IgD-negative memory B cell (primary cell): ENCODE data around the gene FAM124A. TPM values are rescaled to one million over a fixed set of nuclear protein-coding genes. Genes with fewer than 3 reads are reported as not detected.
A peak's percentile ranks its signal among the peaks of the same experiment; 100 is the strongest.
"Not testable (repeated sequence)": the region's sequence is repeated elsewhere in the genome, so short reads cannot be mapped to it uniquely, and the experiment has no call there.

ENCODE experiments used
- H3K27ac Mint-ChIP-seq, 3 donors: one replicate each; pipeline ENCODE4 v1.8.0; 2020 to 2022; ENCODE audit warnings: mild to moderate bottlenecking in 3 of 3, mixed read lengths in 3 of 3, moderate library complexity in 1 of 3
- H3K27me3 Mint-ChIP-seq: one replicate; pipeline ENCODE4 v1.8.0; 2021; ENCODE audit warnings: mixed read lengths
- H3K36me3 Mint-ChIP-seq: one replicate; pipeline ENCODE4 v1.8.0; 2020; ENCODE audit warnings: mild to moderate bottlenecking, mixed read lengths
- H3K4me1 Mint-ChIP-seq, 3 donors: one replicate each; pipeline ENCODE4 v1.8.0; 2020 to 2022; ENCODE audit warnings: mixed read lengths in 3 of 3, mild to moderate bottlenecking in 1 of 3
- H3K4me3 Mint-ChIP-seq, 4 donors: one replicate each; pipeline ENCODE4 v1.8.0; 2020 to 2022; ENCODE audit warnings: mild to moderate bottlenecking in 4 of 4, mixed read lengths in 4 of 4, moderate library complexity in 3 of 4
- H3K9me3 Mint-ChIP-seq, 3 donors: one replicate each; pipeline ENCODE4 v1.8.0; 2020 to 2021; ENCODE audit warnings: mixed read lengths in 3 of 3, mild to moderate bottlenecking in 1 of 3
- polyA plus RNA-seq: library from polyadenylated mRNA; unstranded; fragments of 300-500 nt; fragmentation: Illumina TruSeq; gene quantifications from one replicate; pipeline ENCODE4 v1.2.3, GENCODE V29; 2021

Gene FAM124A
- polyA plus RNA-seq, 1 donor from 2014 or later = not detected

GRCh38 chr13:51261610-51262249, 39.5 kb downstream of the FAM124A start:
- Mint-ChIP-seq H3K9me3 (no peaks in the 10 kb centered on the region), H3K4me3 (no peak overlapping the region), H3K27ac (no peak overlapping the region), H3K4me1 (no peaks in the 10 kb centered on the region), H3K36me3 (peaks cover 1% of the 10 kb centered on the region), H3K27me3 (peaks cover 11% of the 10 kb centered on the region)

GRCh38 chr13:51262501-51263211, 40.5 kb downstream of the FAM124A start:
- H3K9me3 Mint-ChIP-seq = no peaks in the 10 kb centered on the region
- H3K4me1 Mint-ChIP-seq = no peaks in the 10 kb centered on the region
- H3K27ac Mint-ChIP-seq = no peak overlapping the region
- peaks cover 11% of the 10 kb centered on the region for H3K27me3 Mint-ChIP-seq
- peaks cover 1% of the 10 kb centered on the region for H3K36me3 Mint-ChIP-seq
- no peak overlapping the region for H3K4me3 Mint-ChIP-seq

DNA sequence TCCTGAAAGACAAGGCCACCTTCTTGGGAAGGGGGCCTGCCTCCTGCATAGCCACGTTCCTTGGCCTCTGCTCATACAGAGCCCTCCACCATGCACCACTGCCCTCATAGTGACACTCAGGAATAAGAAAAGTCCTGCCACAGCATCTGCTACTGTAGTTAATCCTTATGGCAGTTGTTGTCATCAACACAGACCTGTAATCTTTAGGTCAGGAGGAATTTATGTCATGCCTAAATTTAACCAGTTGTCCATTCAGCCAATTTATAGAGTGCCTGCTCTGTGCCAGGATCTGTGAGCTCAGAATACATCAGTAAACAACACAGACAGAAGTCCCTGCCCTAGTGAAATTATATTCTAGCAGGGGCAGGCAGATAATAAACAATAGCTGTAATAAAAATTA, 44.4 kb downstream of the FAM124A start:
- H3K9me3 Mint-ChIP-seq = no peaks in the 10 kb centered on the region
- no peaks in the 10 kb centered on the region for H3K36me3 Mint-ChIP-seq
- peaks cover 6% of the 10 kb centered on the region for H3K27me3 Mint-ChIP-seq
- no peak overlapping the region for H3K27ac Mint-ChIP-seq
- H3K4me1 Mint-ChIP-seq = no peaks in the 10 kb centered on the region
- no peak overlapping the region for H3K4me3 Mint-ChIP-seq

DNA sequence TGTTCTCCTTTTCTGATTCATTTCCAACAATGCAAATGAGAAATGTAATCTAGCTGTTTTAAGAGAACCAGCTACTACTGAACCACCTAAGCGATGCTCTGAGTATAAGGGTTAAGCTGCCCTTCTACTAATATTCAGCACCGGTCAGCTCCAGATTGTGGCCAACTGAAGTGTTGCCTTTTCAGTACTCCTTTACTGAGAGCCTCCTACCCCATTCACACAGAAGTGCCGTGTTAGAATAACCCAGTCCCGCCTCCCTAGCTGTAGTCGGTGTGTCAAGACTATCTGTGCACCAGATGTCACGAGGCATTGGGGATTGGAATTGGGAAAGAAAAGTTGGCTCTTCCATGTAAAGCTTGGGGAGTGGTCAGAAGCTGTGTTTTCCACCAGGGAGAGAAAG, 45.4 kb downstream of the FAM124A start:
- Mint-ChIP-seq H3K27me3 (peaks cover 5% of the 10 kb centered on the region), H3K4me1 (no peaks in the 10 kb centered on the region), H3K36me3 (no peaks in the 10 kb centered on the region), H3K27ac (no peak overlapping the region), H3K4me3 (no peak overlapping the region), H3K9me3 (no peaks in the 10 kb centered on the region)

GRCh38 chr13:51269039-51269438, 46.8 kb downstream of the FAM124A start:
- no peak overlapping the region for H3K4me3 Mint-ChIP-seq
- H3K27me3 Mint-ChIP-seq = peaks cover 5% of the 10 kb centered on the region
- H3K27ac Mint-ChIP-seq = no peak overlapping the region
- H3K36me3 Mint-ChIP-seq = no peaks in the 10 kb centered on the region
- no peaks in the 10 kb centered on the region for H3K4me1 Mint-ChIP-seq
- no peaks in the 10 kb centered on the region for H3K9me3 Mint-ChIP-seq

- Mint-ChIP-seq H3K36me3 (no peaks in the 10 kb centered on the region), H3K27me3 (peaks cover 4% of the 10 kb centered on the region), H3K4me1 (no peaks in the 10 kb centered on the region), H3K27ac (no peak overlapping the region), H3K9me3 (no peaks in the 10 kb centered on the region), H3K4me3 (no peak overlapping the region)
Measured at GRCh38 chr13:51270623-51271415, 48.6 kb downstream of the FAM124A start.

- Mint-ChIP-seq H3K27me3 (peaks cover 4% of the 10 kb centered on the region), H3K4me1 (no peaks in the 10 kb centered on the region)
Measured at GRCh38 chr13:51271528-51272085, 49.4 kb downstream of the FAM124A start.

DNA sequence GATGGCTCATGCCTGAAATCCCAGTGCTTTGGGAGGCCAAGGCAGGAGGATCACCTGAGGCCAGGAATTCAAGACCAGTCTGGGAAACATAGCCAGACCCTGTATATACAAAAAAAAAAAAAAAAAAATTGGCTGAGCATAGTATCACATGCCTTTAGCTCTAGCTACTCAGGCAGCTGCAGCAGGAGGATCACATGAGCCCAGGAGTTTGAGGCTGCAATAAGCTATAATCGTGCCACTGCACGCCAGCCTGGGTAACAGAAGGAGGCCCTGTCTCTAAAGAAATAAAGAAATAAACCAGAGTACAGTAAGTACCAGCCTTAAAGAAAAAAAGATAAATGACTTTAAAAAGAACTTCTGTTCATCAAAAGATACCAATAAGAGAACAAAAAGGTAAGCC, 52.9 kb downstream of the FAM124A start:
- Mint-ChIP-seq H3K9me3 (no peaks in the 10 kb centered on the region), H3K4me3 (peak overlapping the region in 1 of 4 donors; percentile 23), H3K27me3 (peaks cover 6% of the 10 kb centered on the region), H3K4me1 (no peaks in the 10 kb centered on the region), H3K27ac (no peak overlapping the region), H3K36me3 (no peaks in the 10 kb centered on the region)

More at GRCh38 chr13:51271528-51272085, 49.4 kb downstream of the FAM124A start:
- Mint-ChIP-seq H3K27ac (no peak overlapping the region), H3K36me3 (no peaks in the 10 kb centered on the region), H3K9me3 (no peaks in the 10 kb centered on the region), H3K4me3 (no peak overlapping the region)

DNA sequence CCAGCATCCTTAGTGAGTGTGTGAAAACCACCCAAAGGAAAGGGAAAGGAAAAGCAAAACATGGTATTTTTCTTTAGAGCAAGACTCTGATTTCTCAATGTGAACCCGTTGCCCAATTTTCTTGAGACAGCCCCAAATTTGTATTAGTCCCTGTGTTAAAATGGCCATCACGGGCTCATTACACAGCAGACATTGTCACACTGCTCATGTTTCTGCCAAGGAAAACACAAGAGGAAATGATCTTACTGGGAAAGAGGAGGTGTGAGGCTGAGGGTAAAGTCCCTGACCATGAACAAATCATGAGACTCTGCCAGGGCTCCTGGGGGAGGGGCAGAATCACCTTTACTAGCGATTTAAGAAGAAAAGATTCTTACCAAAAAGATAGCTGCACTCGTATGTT, 54.4 kb downstream of the FAM124A start:
- Mint-ChIP-seq H3K27me3 (peaks cover 11% of the 10 kb centered on the region), H3K36me3 (peaks cover 2% of the 10 kb centered on the region), H3K4me1 (peaks cover 0 to 2% (median 0%) of the 10 kb centered on the region in 3 donors), H3K9me3 (no peaks in the 10 kb centered on the region), H3K4me3 (no peak overlapping the region), H3K27ac (no peak overlapping the region)

- H3K9me3 Mint-ChIP-seq = no peaks in the 10 kb centered on the region
- H3K27me3 Mint-ChIP-seq = peaks cover 9% of the 10 kb centered on the region
- peaks cover 2% of the 10 kb centered on the region for H3K36me3 Mint-ChIP-seq
- no peak overlapping the region for H3K4me3 Mint-ChIP-seq
- H3K27ac Mint-ChIP-seq = no peak overlapping the region
- peaks cover 0 to 2% (median 0%) of the 10 kb centered on the region in 3 donors for H3K4me1 Mint-ChIP-seq
Measured at GRCh38 chr13:51277928-51278327, 55.7 kb downstream of the FAM124A start.

DNA sequence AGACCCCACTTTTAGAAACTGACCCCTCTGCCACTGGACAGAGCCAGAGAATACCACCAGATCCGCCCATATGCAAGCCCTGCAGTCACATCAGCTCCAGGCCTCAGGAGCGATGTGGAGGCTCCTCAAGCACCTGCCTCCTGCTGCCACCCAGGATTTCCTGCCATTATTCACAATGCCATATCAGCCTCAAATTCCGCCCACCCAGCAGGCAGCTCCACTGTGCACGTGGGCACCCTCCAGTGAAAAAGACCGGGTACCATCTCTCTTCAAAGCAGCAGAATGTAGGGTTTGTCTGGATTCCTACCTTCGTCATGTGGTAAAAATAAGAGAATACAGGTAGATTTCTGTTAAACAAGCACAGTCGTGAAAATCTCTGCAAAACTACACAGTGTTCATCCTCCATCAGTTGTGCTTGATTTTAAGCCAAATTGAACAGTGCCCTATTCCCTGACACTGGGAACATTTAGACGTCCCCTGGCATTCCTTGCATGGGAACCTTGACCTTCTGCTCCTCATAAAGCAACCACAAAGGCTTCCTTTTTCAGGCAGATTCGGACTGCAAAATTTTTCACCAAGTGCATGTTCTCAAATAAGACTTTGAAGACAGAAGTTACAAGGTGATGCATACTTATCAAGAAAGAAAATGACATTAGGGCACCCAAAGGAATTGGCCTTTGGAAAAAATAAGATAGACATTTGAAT, 56.4 kb downstream of the FAM124A start:
- Mint-ChIP-seq H3K4me3 (no peak overlapping the region), H3K9me3 (no peaks in the 10 kb centered on the region), H3K36me3 (peaks cover 2% of the 10 kb centered on the region), H3K27me3 (peaks cover 8% of the 10 kb centered on the region), H3K4me1 (peaks cover 0 to 2% (median 0%) of the 10 kb centered on the region in 3 donors), H3K27ac (no peak overlapping the region)

DNA sequence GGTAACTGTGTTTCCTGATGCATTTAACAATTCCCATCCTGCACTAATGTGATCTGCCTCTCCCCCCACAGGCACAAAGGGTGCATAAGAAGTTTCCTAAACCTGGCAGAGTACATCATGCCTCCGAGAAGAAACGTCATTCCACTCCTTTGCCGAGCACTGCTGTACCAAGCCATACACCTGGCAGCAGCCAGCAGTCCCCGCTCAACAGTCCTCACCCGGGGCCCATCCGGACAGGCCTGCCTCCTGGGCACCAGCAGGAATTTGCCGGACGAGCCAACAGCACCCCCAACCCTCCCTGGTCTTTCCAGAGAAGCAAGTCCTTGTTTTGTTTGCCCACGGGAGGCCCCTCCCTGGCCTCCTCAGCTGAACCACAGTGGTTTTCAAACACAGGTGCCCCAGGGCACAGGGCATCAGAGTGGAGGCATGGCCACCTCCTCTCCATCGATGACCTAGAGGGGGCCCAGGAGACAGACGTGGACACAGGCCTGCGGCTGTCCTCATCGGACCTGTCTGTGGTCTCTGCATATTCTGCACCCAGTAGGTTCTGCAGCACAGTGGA, 58.3 kb downstream of the FAM124A start:
- Mint-ChIP-seq H3K9me3 (no peaks in the 10 kb centered on the region), H3K27me3 (peaks cover 8% of the 10 kb centered on the region), H3K36me3 (peaks cover 2% of the 10 kb centered on the region), H3K4me3 (no peak overlapping the region), H3K4me1 (peaks cover 0 to 2% (median 2%) of the 10 kb centered on the region in 3 donors), H3K27ac (no peak overlapping the region)

- Mint-ChIP-seq H3K27ac (no peak overlapping the region), H3K4me3 (no peak overlapping the region), H3K27me3 (peaks cover 8% of the 10 kb centered on the region), H3K9me3 (no peaks in the 10 kb centered on the region), H3K4me1 (peaks cover 0 to 2% (median 2%) of the 10 kb centered on the region in 3 donors), H3K36me3 (peaks cover 2% of the 10 kb centered on the region)
Measured at GRCh38 chr13:51282322-51282721, 60.1 kb downstream of the FAM124A start.

DNA sequence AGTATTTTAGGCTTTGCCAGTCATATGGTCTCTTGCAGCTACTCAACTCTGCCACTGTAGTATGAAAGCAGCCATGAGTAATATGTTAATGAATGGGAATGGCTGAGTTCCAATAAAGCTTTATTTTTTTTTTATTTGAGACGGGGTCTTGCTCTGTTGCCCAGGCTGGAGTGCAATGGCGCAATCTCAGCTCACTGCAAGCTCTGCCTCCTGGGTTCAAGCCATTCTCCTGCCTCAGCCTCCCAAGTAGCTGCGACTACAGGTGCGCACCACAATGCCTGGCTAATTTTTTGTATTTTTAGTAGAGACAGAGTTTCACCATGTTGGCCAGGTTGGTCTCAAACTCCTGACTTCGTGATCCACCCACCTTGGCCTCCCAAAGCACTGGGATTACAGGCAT, 60.7 kb downstream of the FAM124A start:
- not testable (repeated sequence) for H3K36me3 Mint-ChIP-seq, H3K27me3 Mint-ChIP-seq, H3K4me3 Mint-ChIP-seq, H3K27ac Mint-ChIP-seq, H3K4me1 Mint-ChIP-seq, H3K9me3 Mint-ChIP-seq
